ENCODE measurements around the gene SLCO2B1. TPM values are rescaled to one million over a fixed set of nuclear protein-coding genes. Genes with fewer than 3 reads are reported as not detected.

The SLCO2B1 gene
- total RNA-seq, 6 donors from 2014 or later: 86.2 to 366 (median 193) TPM

GRCh38 chr11:75145196-75145971 lies 5.5 kb upstream of the SLCO2B1 start:
- Histone ChIP-seq H3K4me3 (no peak overlapping the region), H3K27me3 (no peaks in the 10 kb centered on the region), H3K36me3 (no peaks in the 10 kb centered on the region), H3K9me3 (no peaks in the 10 kb centered on the region), H3K27ac (no peak overlapping the region), H3K4me1 (peaks cover 33 to 55% (median 38%) of the 10 kb centered on the region in 4 donors)
- DNase-seq: no peak
- WGBS, 2 donors: 79 to 80% methylated on average over 9 of the region's 9 CpGs
- no peak for TF ChIP-seq POLR2AphosphoS5 (IDR thresholded peaks at IDR 0.05)
- no peak for TF ChIP-seq EP300 (IDR thresholded peaks at IDR 0.05)
- TF ChIP-seq CTCF (IDR thresholded peaks at IDR 0.05): no peak
- no peak for TF ChIP-seq POLR2A (IDR thresholded peaks at IDR 0.05)
- no peak for ATAC-seq (ENCODE audit: low FRiP score in 2 of 2)

- no peak for TF ChIP-seq POLR2AphosphoS5 (IDR thresholded peaks at IDR 0.05)
- no peak for TF ChIP-seq EP300 (IDR thresholded peaks at IDR 0.05)
- TF ChIP-seq POLR2A (IDR thresholded peaks at IDR 0.05): no peak
- TF ChIP-seq CTCF (IDR thresholded peaks at IDR 0.05): no peak
- DNase-seq (no peak), ATAC-seq (ENCODE audit: low FRiP score in 2 of 2) (no peak)
- Histone ChIP-seq H3K4me3 (no peak overlapping the region), H3K4me1 (peaks cover 30 to 57% (median 38%) of the 10 kb centered on the region in 4 donors), H3K36me3 (no peaks in the 10 kb centered on the region), H3K27me3 (no peaks in the 10 kb centered on the region), H3K27ac (no peak overlapping the region), H3K9me3 (no peaks in the 10 kb centered on the region)
- 57 to 61% methylated on average over 6 of the region's 6 CpGs for WGBS, 2 donors
Observed at GRCh38 chr11:75145972-75146519, 4.9 kb upstream of the SLCO2B1 start.

GRCh38 chr11:75146711-75147110 lies 4.2 kb upstream of the SLCO2B1 start:
- 68 to 74% methylated on average over 5 of the region's 5 CpGs for WGBS, 2 donors
- DNase-seq (no peak), ATAC-seq (ENCODE audit: low FRiP score in 2 of 2) (no peak)
- H3K4me3 ChIP-seq: no peak overlapping the region
- peak overlapping the region in 1 of 4 donors; percentile 74 for H3K27ac ChIP-seq
- no peaks in the 10 kb centered on the region for H3K36me3 ChIP-seq
- H3K27me3 ChIP-seq: no peaks in the 10 kb centered on the region
- TF ChIP-seq POLR2A (IDR thresholded peaks at IDR 0.05) (no peak), EP300 (IDR thresholded peaks at IDR 0.05) (no peak), CTCF (IDR thresholded peaks at IDR 0.05) (no peak), POLR2AphosphoS5 (IDR thresholded peaks at IDR 0.05) (no peak)
- no peaks in the 10 kb centered on the region for H3K9me3 ChIP-seq
- H3K4me1 ChIP-seq: peaks cover 30 to 61% (median 38%) of the 10 kb centered on the region in 4 donors

- DNase-seq: no peak
- no peak for TF ChIP-seq POLR2A (IDR thresholded peaks at IDR 0.05)
- no peak for TF ChIP-seq CTCF (IDR thresholded peaks at IDR 0.05)
- 70 to 76% methylated on average over 7 of the region's 7 CpGs for WGBS, 2 donors
- H3K9me3 ChIP-seq: no peaks in the 10 kb centered on the region
- H3K27me3 ChIP-seq: no peaks in the 10 kb centered on the region
- no peak overlapping the region for H3K4me3 ChIP-seq
- no peak for ATAC-seq (ENCODE audit: low FRiP score in 2 of 2)
- H3K27ac ChIP-seq: peak overlapping the region; percentile 40 to 76 (median 70)
- H3K36me3 ChIP-seq: no peaks in the 10 kb centered on the region
- peaks cover 30 to 61% (median 38%) of the 10 kb centered on the region in 4 donors for H3K4me1 ChIP-seq
Observed at GRCh38 chr11:75147191-75147874, 3.6 kb upstream of the SLCO2B1 start.

Measured in upper lobe of left lung (tissue), 6 donors.